Measurements from ENCODE around the gene KCNMA1. TPM values are rescaled to one million over a fixed set of nuclear protein-coding genes. Genes with fewer than 3 reads are reported as not detected.

The KCNMA1 gene
- polyA plus RNA-seq, 4 donors: 2.7 to 8.6 (median 7.7) TPM

DNA sequence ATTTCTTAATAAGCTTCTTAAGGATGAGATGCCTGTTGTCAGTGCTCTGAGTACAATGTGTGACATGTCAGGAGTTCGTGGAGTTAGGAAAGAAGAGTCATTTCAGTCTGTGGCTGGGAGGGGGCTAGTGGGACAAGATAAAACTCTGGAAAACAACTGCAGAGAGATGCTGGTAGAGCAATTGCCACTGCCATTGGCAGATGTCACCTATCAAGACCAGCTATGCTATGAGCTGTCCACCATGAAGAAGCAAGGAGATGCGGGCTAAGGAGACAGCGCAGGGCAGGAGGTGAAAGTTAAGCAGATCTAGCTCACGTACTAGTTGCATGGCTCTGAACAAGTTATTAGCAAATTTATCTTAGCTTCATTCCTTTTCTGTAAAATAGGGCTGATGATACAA is 756.7 kb downstream of the KCNMA1 start:
- Histone ChIP-seq H3K4me3 (ENCODE audit: low read depth in 1 of 3, low read length in 3 of 3) (no peak overlapping the region), H3K36me3 (ENCODE audit: control insufficient read depth in 3 of 3, insufficient read depth in 2 of 3, low read depth in 1 of 3, low read length in 3 of 3) (no peaks in the 10 kb centered on the region), H3K9me3 (ENCODE audit: control insufficient read depth in 2 of 2, insufficient read depth in 1 of 2, low read depth in 1 of 2, low read length in 1 of 2) (no peaks in the 10 kb centered on the region), H3K4me1 (ENCODE audit: control insufficient read depth in 3 of 3, insufficient read depth in 2 of 3, low read depth in 1 of 3, low read length in 2 of 3) (no peaks in the 10 kb centered on the region), H3K27ac (ENCODE audit: low read depth in 1 of 3, low read length in 2 of 3) (no peak overlapping the region), H3K27me3 (ENCODE audit: control insufficient read depth in 3 of 3, insufficient read depth in 3 of 3, low read length in 3 of 3) (peaks cover 0 to 9% (median 0%) of the 10 kb centered on the region in 3 donors)
- WGBS, 3 donors: 80 to 83% (median 82%) methylated on average over 4 of the region's 4 CpGs
- no peak for DNase-seq
- no peak for FAIRE-seq

DNA sequence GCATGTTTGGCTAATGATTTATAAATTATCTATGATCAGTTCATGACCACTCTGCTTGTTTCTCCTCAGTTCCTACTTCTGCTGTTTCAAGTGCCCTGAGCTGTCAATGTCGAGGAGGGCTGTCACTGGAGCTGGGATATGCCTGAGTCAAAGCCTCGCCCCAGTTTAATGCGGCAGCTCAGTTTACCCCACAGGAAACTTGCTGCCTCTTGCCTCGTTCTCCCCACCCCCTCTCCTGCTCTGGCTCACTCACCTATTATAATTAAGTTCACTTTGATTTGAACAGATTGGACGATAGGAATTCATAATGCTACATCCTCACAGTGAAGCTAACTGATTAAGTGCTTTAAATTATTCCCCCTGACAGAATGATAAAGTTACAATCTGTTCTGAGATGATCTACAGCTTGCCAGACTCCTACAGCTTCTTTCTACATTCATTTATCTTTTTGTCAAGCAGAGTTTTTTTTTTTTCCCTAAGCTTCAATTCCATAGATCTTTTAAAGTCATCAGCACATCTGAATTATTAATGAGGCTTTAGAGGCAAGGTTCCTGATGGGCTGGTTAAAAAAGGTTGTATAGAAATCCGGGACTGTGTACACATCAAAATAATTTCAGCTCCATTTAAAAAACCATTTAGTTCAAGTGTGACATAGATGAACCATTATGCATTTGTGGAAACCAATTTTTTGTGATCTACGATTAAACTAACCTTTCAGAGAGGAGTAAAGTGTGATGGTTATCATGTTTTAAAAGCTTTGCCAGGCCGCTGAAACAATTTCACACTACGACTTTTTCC is 758.3 kb downstream of the KCNMA1 start:
- WGBS, 3 donors: 49 to 68% (median 54%) methylated on average over 9 of the region's 9 CpGs

DNA sequence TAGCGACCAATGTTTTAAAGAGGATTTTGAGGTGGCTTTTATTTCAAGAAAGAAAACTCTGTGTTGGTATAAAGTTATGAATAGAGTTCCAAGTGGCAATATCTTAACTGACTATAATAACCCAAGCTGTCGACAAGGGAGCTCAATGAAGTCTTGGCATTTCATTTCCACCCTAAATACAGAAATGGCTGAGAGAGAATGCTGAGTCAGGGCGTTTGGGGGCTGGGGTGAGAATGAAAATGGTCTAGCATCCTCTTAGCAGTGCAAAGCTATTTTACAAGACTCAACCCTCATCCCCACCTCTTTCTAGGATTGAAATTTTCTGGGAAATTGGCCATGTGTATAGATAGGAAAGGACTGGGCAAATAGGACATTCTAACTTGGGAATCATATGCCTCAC is 759.1 kb downstream of the KCNMA1 start:
- Histone ChIP-seq H3K4me3 (ENCODE audit: low read depth in 1 of 3, low read length in 3 of 3) (no peak overlapping the region), H3K36me3 (ENCODE audit: control insufficient read depth in 3 of 3, insufficient read depth in 2 of 3, low read depth in 1 of 3, low read length in 3 of 3) (no peaks in the 10 kb centered on the region), H3K9me3 (ENCODE audit: control insufficient read depth in 2 of 2, insufficient read depth in 1 of 2, low read depth in 1 of 2, low read length in 1 of 2) (no peaks in the 10 kb centered on the region), H3K27me3 (ENCODE audit: control insufficient read depth in 3 of 3, insufficient read depth in 3 of 3, low read length in 3 of 3) (peaks cover 0 to 9% (median 0%) of the 10 kb centered on the region in 3 donors), H3K4me1 (ENCODE audit: control insufficient read depth in 3 of 3, insufficient read depth in 2 of 3, low read depth in 1 of 3, low read length in 2 of 3) (no peaks in the 10 kb centered on the region), H3K27ac (ENCODE audit: low read depth in 1 of 3, low read length in 2 of 3) (no peak overlapping the region)
- FAIRE-seq (no peak), DNase-seq (no peak)
- WGBS, 3 donors: 54 to 65% (median 60%) methylated on average over 3 of the region's 3 CpGs

More for the DNA sequence above, 758.3 kb downstream of the KCNMA1 start:
- Histone ChIP-seq H3K36me3 (ENCODE audit: control insufficient read depth in 3 of 3, insufficient read depth in 2 of 3, low read depth in 1 of 3, low read length in 3 of 3) (no peaks in the 10 kb centered on the region), H3K4me3 (ENCODE audit: low read depth in 1 of 3, low read length in 3 of 3) (no peak overlapping the region), H3K27me3 (ENCODE audit: control insufficient read depth in 3 of 3, insufficient read depth in 3 of 3, low read length in 3 of 3) (peaks cover 0 to 9% (median 0%) of the 10 kb centered on the region in 3 donors), H3K9me3 (ENCODE audit: control insufficient read depth in 2 of 2, insufficient read depth in 1 of 2, low read depth in 1 of 2, low read length in 1 of 2) (no peaks in the 10 kb centered on the region), H3K27ac (ENCODE audit: low read depth in 1 of 3, low read length in 2 of 3) (no peak overlapping the region), H3K4me1 (ENCODE audit: control insufficient read depth in 3 of 3, insufficient read depth in 2 of 3, low read depth in 1 of 3, low read length in 2 of 3) (no peaks in the 10 kb centered on the region)
- no peak for DNase-seq
- FAIRE-seq: no peak

DNA sequence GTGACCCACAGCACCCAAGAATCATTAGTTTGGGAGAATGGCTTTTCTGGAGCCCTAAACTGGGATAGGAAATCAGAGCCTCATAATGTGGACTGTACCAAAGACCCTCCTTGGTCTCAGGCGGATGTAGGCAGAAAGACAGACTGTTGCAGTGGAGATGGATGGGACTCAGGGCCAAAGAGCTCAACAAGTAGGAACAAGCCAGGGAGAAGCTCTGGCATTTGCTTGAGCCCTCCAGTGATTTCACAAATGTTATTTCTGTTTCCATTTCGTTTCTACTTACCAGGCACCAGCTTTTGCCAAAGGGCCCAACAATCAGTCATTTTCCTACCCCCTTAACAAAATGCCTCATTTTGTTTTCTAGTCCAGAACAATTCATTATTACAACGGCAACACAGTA is 762.7 kb downstream of the KCNMA1 start:
- FAIRE-seq: no peak
- DNase-seq: no peak
- Histone ChIP-seq H3K4me1 (ENCODE audit: control insufficient read depth in 3 of 3, insufficient read depth in 2 of 3, low read depth in 1 of 3, low read length in 2 of 3) (no peaks in the 10 kb centered on the region), H3K4me3 (ENCODE audit: low read depth in 1 of 3, low read length in 3 of 3) (no peak overlapping the region), H3K27me3 (ENCODE audit: control insufficient read depth in 3 of 3, insufficient read depth in 3 of 3, low read length in 3 of 3) (peaks cover 0 to 4% (median 0%) of the 10 kb centered on the region in 3 donors), H3K9me3 (ENCODE audit: control insufficient read depth in 2 of 2, insufficient read depth in 1 of 2, low read depth in 1 of 2, low read length in 1 of 2) (no peaks in the 10 kb centered on the region), H3K36me3 (ENCODE audit: control insufficient read depth in 3 of 3, insufficient read depth in 2 of 3, low read depth in 1 of 3, low read length in 3 of 3) (no peaks in the 10 kb centered on the region), H3K27ac (ENCODE audit: low read depth in 1 of 3, low read length in 2 of 3) (no peak overlapping the region)
- 71 to 77% (median 76%) methylated on average over 3 of the region's 3 CpGs for WGBS, 3 donors

DNA sequence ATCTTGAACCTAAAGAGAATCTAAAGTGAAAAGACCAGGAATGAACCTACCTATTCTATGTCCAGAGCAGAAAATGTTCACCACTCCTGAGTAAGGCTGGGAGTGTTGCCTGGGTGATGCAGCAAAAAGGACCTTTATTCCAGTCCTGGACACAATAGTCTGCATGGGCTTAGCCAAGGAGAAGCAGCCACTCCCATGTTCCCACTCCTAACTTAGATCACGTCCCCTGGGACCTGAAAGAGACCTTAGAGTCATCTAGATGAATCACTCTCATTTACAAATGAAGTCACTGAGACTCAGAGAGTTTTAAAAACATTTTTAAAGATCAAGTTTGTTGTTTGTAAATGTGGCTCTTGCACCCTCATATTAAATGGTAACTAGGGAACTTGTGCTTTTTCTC is 763.4 kb downstream of the KCNMA1 start:
- Histone ChIP-seq H3K36me3 (ENCODE audit: control insufficient read depth in 3 of 3, insufficient read depth in 2 of 3, low read depth in 1 of 3, low read length in 3 of 3) (no peaks in the 10 kb centered on the region), H3K4me3 (ENCODE audit: low read depth in 1 of 3, low read length in 3 of 3) (no peak overlapping the region), H3K27ac (ENCODE audit: low read depth in 1 of 3, low read length in 2 of 3) (no peak overlapping the region), H3K9me3 (ENCODE audit: control insufficient read depth in 2 of 2, insufficient read depth in 1 of 2, low read depth in 1 of 2, low read length in 1 of 2) (no peaks in the 10 kb centered on the region), H3K27me3 (ENCODE audit: control insufficient read depth in 3 of 3, insufficient read depth in 3 of 3, low read length in 3 of 3) (peaks cover 0 to 4% (median 0%) of the 10 kb centered on the region in 3 donors), H3K4me1 (ENCODE audit: control insufficient read depth in 3 of 3, insufficient read depth in 2 of 3, low read depth in 1 of 3, low read length in 2 of 3) (no peaks in the 10 kb centered on the region)
- FAIRE-seq (no peak), DNase-seq (no peak)
- WGBS, 3 donors: 8 to 46% (median 19%) methylated on average over 1 of the region's 1 CpG

DNA sequence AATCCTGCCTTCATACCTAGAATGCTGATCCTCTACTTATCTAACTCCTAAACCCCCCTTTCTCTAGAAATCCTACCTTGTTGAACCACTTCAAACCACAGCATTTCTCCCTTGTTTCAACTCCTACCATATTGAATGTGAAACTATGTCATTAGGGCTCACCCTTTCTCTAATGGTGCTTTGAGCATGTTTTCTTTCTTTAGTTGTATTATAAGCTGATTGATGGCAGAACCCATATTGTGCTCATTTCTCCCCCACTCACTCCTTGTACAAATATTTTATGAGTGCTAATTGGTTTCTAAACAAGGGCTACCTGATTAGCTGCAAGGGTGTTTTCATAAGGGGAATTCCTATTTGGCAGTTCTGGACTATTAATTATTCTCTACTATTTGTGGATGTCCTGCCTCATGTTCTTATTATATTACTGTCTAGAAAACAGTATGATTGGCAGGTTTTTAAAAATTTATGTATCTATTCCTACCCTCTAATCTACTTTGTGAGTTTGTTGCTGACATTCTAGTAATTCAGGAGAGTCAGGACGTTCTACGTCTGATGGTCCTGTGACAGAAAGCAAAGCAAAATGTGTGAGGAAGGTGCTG is 765.8 kb downstream of the KCNMA1 start:
- H3K27ac ChIP-seq (ENCODE audit: low read depth in 1 of 3, low read length in 2 of 3): no peak overlapping the region
- H3K9me3 ChIP-seq (ENCODE audit: control insufficient read depth in 2 of 2, insufficient read depth in 1 of 2, low read depth in 1 of 2, low read length in 1 of 2): no peaks in the 10 kb centered on the region
- 79 to 81% (median 80%) methylated on average over 2 of the region's 2 CpGs for WGBS, 3 donors
- DNase-seq (no peak), FAIRE-seq (no peak)
- H3K4me1 ChIP-seq (ENCODE audit: control insufficient read depth in 3 of 3, insufficient read depth in 2 of 3, low read depth in 1 of 3, low read length in 2 of 3): no peaks in the 10 kb centered on the region
- H3K27me3 ChIP-seq (ENCODE audit: control insufficient read depth in 3 of 3, insufficient read depth in 3 of 3, low read length in 3 of 3): no peaks in the 10 kb centered on the region
- H3K36me3 ChIP-seq (ENCODE audit: control insufficient read depth in 3 of 3, insufficient read depth in 2 of 3, low read depth in 1 of 3, low read length in 3 of 3): no peaks in the 10 kb centered on the region
- H3K4me3 ChIP-seq (ENCODE audit: low read depth in 1 of 3, low read length in 3 of 3): no peak overlapping the region

DNA sequence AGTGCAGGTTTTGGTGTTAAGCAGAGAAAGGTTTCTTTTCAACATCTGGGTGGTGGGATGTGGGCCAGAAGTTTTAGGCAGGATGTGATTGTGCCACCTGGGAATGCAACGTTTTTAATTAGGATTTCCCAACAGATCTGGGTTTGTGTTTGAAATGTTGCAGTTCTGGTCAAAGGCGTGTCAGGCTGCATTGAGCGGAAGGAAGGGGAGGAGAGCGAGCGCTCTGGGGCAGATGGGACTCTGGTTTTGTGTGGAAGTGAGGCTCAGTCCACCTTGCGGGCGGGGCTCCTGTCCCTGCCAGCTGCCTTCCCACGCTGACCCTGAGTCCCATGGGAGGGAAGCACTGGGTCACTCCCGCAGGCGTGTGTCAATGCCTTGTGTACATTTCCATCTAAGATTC is 767.7 kb downstream of the KCNMA1 start:
- FAIRE-seq (no peak), DNase-seq (no peak)
- H3K27me3 ChIP-seq (ENCODE audit: control insufficient read depth in 3 of 3, insufficient read depth in 3 of 3, low read length in 3 of 3): no peaks in the 10 kb centered on the region
- no peak overlapping the region for H3K4me3 ChIP-seq (ENCODE audit: low read depth in 1 of 3, low read length in 3 of 3)
- H3K36me3 ChIP-seq (ENCODE audit: control insufficient read depth in 3 of 3, insufficient read depth in 2 of 3, low read depth in 1 of 3, low read length in 3 of 3): no peaks in the 10 kb centered on the region
- H3K4me1 ChIP-seq (ENCODE audit: control insufficient read depth in 3 of 3, insufficient read depth in 2 of 3, low read depth in 1 of 3, low read length in 2 of 3): no peaks in the 10 kb centered on the region
- 62 to 78% (median 78%) methylated on average over 10 of the region's 10 CpGs for WGBS, 3 donors
- H3K27ac ChIP-seq (ENCODE audit: low read depth in 1 of 3, low read length in 2 of 3): no peak overlapping the region
- H3K9me3 ChIP-seq (ENCODE audit: control insufficient read depth in 2 of 2, insufficient read depth in 1 of 2, low read depth in 1 of 2, low read length in 1 of 2): no peaks in the 10 kb centered on the region

DNA sequence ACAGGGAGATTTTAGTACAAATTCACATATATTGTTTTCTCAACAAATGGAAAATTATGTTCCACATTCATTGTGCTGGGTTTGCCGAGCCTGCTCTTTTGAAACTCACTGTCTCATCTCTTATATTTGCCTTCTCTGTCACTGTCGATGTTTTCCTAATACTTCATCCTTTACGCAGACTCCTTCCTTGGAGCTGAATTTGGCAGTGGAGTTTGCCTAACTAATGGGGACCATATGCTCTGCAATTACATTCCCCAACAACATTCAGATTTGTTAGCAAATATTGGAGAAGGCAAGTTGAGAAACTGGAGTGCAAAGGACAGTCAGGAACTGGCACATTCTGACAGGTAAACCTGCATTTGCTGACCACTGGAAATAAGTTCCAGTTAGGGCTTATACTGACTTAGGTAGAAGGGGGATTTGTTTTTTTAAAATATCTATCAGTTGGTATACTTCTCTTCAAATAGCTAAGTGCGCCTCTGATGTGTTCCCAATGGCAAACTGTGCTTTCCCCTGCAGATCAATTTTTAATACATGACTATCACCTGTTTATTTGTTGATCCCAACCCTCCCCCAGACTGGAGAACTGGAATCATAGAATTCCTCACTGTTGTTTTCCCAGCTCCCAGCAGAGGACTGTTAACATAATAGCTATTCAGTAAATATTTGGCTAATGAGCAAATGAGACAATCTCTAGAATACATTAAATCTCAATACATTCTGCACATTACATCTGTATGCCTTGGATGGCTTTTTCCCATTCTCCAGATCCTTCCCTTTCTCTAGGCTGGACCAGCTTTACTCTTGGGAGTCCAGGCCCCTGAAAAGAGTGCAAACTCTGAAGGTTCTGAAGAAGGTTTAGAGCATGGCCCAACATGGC is 769.3 kb downstream of the KCNMA1 start:
- Histone ChIP-seq H3K36me3 (ENCODE audit: control insufficient read depth in 3 of 3, insufficient read depth in 2 of 3, low read depth in 1 of 3, low read length in 3 of 3) (no peaks in the 10 kb centered on the region), H3K4me3 (ENCODE audit: low read depth in 1 of 3, low read length in 3 of 3) (no peak overlapping the region), H3K4me1 (ENCODE audit: control insufficient read depth in 3 of 3, insufficient read depth in 2 of 3, low read depth in 1 of 3, low read length in 2 of 3) (no peaks in the 10 kb centered on the region), H3K27me3 (ENCODE audit: control insufficient read depth in 3 of 3, insufficient read depth in 3 of 3, low read length in 3 of 3) (no peaks in the 10 kb centered on the region), H3K9me3 (ENCODE audit: control insufficient read depth in 2 of 2, insufficient read depth in 1 of 2, low read depth in 1 of 2, low read length in 1 of 2) (no peaks in the 10 kb centered on the region), H3K27ac (ENCODE audit: low read depth in 1 of 3, low read length in 2 of 3) (no peak overlapping the region)
- 59 to 71% (median 62%) methylated on average over 4 of the region's 4 CpGs for WGBS, 3 donors
- FAIRE-seq: no peak
- no peak for DNase-seq

Data from small intestine (tissue), 7 donors.